ENCODE data around the gene METAP2.
"Not testable (repeated sequence)": the region's sequence is repeated elsewhere in the genome, so short reads cannot be mapped to it uniquely, and the experiment has no call there.

Gene METAP2

DNA sequence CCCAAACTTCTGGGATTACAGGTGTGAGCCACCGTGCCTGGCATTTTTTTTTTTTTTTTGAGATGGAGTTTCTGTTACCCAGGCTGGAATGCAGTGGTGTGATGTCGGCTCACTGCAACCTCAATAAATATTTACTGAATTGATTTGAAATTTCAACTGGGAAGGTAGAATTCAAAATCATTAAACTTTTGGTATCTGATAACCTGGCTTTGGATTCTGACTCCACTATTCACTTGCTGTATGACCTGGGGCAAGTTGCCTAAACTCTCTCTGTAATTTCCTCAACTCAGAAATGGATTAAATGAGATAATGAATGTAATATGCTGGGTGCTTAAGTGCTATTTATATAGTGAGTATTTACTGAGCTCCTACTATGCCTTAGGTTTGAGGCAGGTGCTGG, 8.7 kb upstream of the METAP2 start:
- TF ChIP-seq, protein P1, sequence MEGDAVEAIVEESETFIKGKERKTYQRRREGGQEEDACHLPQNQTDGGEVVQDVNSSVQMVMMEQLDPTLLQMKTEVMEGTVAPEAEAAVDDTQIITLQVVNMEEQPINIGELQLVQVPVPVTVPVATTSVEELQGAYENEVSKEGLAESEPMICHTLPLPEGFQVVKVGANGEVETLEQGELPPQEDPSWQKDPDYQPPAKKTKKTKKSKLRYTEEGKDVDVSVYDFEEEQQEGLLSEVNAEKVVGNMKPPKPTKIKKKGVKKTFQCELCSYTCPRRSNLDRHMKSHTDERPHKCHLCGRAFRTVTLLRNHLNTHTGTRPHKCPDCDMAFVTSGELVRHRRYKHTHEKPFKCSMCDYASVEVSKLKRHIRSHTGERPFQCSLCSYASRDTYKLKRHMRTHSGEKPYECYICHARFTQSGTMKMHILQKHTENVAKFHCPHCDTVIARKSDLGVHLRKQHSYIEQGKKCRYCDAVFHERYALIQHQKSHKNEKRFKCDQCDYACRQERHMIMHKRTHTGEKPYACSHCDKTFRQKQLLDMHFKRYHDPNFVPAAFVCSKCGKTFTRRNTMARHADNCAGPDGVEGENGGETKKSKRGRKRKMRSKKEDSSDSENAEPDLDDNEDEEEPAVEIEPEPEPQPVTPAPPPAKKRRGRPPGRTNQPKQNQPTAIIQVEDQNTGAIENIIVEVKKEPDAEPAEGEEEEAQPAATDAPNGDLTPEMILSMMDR (IDR thresholded peaks at IDR 0.05; ENCODE audit: borderline replicate concordance, insufficient read depth, low read depth, low read length): no peak

DNA sequence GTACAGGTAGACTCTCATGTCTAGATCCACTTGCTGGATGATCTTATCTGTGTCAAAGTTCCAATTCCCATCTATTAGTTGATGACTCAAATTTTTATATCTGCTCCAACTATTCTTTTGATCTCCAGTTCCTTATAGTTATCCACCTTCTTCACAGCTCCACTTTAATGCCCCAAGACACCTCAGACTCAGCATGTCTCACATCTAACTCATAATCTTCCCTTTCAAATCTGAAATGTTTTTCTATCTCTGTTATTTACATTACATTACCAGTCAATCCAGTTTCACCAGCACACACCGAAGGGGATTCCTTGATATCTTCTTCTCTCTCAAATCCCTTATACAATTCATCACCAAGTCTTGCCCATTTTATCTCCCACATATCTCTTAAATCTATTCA, 3.7 kb upstream of the METAP2 start:
- TF ChIP-seq, protein P1 (IDR thresholded peaks at IDR 0.05; ENCODE audit: borderline replicate concordance, insufficient read depth, low read depth, low read length): no peak
- H3K4me3 ChIP-seq (ENCODE audit: low read depth, low read length): no peak overlapping the region

More for the DNA sequence above, 8.7 kb upstream of the METAP2 start:
- H3K4me3 ChIP-seq (ENCODE audit: low read depth, low read length): no peak overlapping the region

DNA sequence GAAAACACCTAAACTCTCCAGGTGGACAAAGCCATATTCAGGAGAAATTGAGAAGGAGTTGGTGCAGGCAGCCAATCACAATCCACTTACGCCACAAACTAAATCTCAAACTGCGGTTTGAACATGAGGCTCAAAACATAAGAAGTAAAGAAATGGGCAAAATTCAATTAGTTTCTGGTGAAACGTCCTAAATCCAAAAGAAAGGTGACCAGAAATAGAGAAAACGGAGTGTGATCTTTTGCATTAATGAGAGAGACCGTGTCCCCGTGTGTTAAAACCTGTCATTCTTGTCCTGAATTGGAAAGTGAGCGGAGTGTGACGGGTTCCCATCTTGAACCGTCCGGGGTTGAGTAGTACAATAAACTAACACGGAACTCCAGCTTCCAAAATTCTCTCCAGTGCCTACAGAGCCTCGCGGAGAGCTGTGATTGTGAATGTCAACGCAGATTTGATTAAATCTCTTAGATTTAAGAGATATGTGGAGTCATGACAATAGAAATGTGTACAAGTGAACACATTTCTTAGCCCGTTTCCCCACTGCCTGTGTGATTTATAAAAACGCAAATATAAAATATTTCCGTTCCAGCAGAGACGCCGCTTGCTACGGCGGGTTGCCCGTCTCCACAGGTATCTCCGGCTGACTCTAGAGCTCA, 595 bp upstream of the METAP2 start:
- TF ChIP-seq, protein P1 (IDR thresholded peaks at IDR 0.05; ENCODE audit: borderline replicate concordance, insufficient read depth, low read depth, low read length): no peak
- H3K4me3 ChIP-seq (ENCODE audit: low read depth, low read length): peak overlapping the region; percentile 71

DNA sequence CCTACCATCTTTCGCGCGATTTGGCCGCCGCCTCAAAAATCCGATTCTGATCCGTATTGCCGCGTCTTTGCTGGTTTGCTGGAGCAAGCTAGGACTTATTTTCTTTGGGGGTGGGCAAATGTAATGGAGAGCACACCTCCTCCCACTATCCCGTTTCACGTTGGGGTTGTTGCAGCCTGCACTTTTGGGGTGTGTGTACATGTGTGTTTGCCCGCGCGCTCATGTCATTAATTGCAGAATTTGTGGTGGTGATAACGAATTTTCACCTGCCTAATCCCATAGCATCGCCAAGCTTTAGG, 657 bp downstream of the METAP2 start:
- TF ChIP-seq, protein P1 (IDR thresholded peaks at IDR 0.05; ENCODE audit: borderline replicate concordance, insufficient read depth, low read depth, low read length): no peak
- peak overlapping the region; percentile 71 for H3K4me3 ChIP-seq (ENCODE audit: low read depth, low read length)

DNA sequence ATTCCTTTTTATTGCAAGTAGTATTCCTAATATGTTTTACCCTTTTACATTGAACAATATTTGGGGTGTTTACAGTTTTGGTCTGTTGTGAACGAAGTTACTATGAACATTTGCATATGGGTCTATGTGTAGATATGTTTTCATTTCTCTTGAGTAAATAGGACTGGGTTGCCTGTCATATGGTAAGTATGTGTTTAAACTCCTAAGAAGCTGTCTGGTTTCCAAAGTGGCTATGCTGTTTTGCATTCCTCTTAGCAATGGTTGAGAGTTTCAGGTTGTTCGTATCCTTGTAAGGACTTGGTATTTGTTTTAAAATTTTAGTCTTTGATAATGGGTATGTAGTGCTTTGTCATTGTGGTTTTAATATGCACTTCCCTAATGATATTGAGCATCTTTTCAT, 6.3 kb downstream of the METAP2 start:
- H3K4me3 ChIP-seq (ENCODE audit: low read depth, low read length): no peak overlapping the region
- TF ChIP-seq, protein P1 (IDR thresholded peaks at IDR 0.05; ENCODE audit: borderline replicate concordance, insufficient read depth, low read depth, low read length): no peak

DNA sequence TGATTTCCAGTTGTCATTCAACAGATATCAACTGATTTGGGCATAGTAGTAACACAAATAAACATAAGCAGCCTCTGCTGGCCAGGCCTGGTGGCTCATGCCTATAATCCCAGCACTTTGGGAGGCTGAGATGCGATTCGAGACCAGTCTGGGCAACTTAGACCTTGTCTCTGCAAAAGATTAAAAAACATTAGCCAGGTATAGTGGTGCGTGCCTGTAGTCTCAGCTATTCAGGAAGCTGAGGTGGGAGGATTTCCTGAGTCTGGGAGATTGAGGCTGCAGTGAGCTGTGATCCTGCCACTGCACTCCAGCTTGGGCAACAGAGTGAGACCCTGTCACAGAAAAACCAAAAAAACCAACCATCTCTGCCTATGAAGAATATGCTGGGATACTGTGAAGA, 7.1 kb downstream of the METAP2 start:
- H3K4me3 ChIP-seq (ENCODE audit: low read depth, low read length): no peak overlapping the region
- TF ChIP-seq, protein P1 (IDR thresholded peaks at IDR 0.05; ENCODE audit: borderline replicate concordance, insufficient read depth, low read depth, low read length): no peak

DNA sequence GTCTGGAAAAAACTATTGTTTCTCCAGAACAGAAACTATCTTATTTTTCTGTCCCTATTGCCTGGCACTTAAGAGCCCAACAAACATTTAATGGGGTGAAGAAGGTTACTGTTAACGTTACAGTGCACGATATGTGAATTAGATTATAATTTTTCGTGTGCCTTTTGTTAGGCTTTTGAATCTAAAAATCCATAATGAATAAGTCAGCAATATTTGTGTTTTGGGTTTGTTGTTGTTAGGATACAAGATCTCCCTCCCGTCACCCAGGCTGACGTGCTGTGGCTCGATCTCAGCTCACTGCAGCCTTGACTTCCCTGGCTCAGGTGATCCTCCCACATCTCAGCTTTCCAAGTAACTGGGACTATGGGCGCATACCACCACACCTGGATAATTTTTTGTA, 7.9 kb downstream of the METAP2 start:
- TF ChIP-seq, protein P1 (IDR thresholded peaks at IDR 0.05; ENCODE audit: borderline replicate concordance, insufficient read depth, low read depth, low read length): no peak
- H3K4me3 ChIP-seq (ENCODE audit: low read depth, low read length): no peak overlapping the region

DNA sequence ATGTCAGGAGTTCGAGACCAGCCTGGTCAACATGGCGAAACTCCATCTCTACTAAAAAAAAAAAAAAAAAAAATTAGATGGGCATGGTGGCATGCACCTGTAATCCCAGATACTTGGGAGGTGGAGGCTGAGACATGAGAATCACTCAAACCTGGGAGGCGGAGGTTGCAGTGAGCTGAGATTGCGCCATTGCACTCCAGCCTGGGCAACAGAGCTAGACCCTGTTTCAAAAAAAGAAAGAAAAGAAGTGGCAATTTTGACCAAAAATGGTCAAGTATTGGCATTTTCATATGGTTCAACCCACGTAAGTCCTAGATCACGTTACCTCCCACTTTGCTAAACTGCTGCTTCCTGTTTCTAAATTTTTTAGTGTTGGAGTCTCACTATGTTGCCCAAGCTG, 8.6 kb downstream of the METAP2 start:
- not testable (repeated sequence) for H3K4me3 ChIP-seq (ENCODE audit: low read depth, low read length)
